PC-3 (cell line): Measurements from ENCODE around the gene LHX4. TPM values are rescaled to one million over a fixed set of nuclear protein-coding genes. Genes with fewer than 3 reads are reported as not detected.

ENCODE experiments used
- ATAC-seq: fragments of 200-7000 bp; cut with Tn5 transposase; 2 replicates; pipeline ENCODE4 v1.9.1; 2020; ENCODE audit warnings: mild to moderate bottlenecking, moderate library complexity
- BruUV-seq: library from RNA; stranded (reverse); fragments of 400-500 nt; replicated peaks from 2 replicates; lab custom pipeline; 2021; lab: Mats Ljungman, UMichigan
- CTCF ChIA-PET: fragments of 300-600 bp; sonication (Branson Sonifier 250); formaldehyde crosslinking; loops from one replicate; lab custom pipeline; 2022; ENCODE audit warnings: antibody characterized with exemption; lab: Charles Lee
- POLR2A ChIA-PET: fragments of 300-600 bp; sonication (Branson Sonifier 250); formaldehyde crosslinking; loops from one replicate; lab custom pipeline; 2022; ENCODE audit warnings: antibody characterized with exemption; ENCODE audit not compliant: unreplicated experiment; lab: Charles Lee
- DNase-seq: peaks from one replicate; pipeline ENCODE4 v3.0.0-alpha.2; 2015
- H2AFZ ChIP-seq: fragments of 300-600 bp; sonication (generic); 2 replicates; pipeline ENCODE4 v1.6.0; 2016; ENCODE audit warnings: antibody characterized with exemption, low read length
- H3F3A ChIP-seq: fragments of 300-600 bp; sonication (generic); one replicate; pipeline ENCODE4 v1.6.0; 2017; ENCODE audit warnings: antibody characterized with exemption, low read length, control low read depth, mild to moderate bottlenecking; ENCODE audit not compliant: unreplicated experiment
- H3K27ac ChIP-seq: fragments of 300-600 bp; sonication (generic); 2 replicates; pipeline ENCODE4 v1.5.1; 2016; ENCODE audit warnings: mild to moderate bottlenecking, low read length
- H3K27me3 ChIP-seq: fragments of 300-600 bp; sonication (generic); 2 replicates; pipeline ENCODE4 v1.6.1; 2016; ENCODE audit warnings: low read length, mixed read lengths
- H3K36me3 ChIP-seq: fragments of 300-600 bp; sonication (generic); 2 replicates; pipeline ENCODE4 v1.6.1; 2016; ENCODE audit warnings: low read depth, mixed run types, low read length, mixed read lengths
- H3K4me1 ChIP-seq: fragments of 300-600 bp; sonication (generic); 2 replicates; pipeline ENCODE4 v1.5.1; 2016; ENCODE audit warnings: low read length; ENCODE audit not compliant: insufficient read depth
- H3K4me2 ChIP-seq: fragments of 300-600 bp; sonication (generic); 2 replicates; pipeline ENCODE4 v1.6.0; 2016; ENCODE audit warnings: low read length
- H3K4me3 ChIP-seq: fragments of 300-600 bp; sonication (generic); 2 replicates; pipeline ENCODE4 v1.5.1; 2016; ENCODE audit warnings: mild to moderate bottlenecking, low read length, mixed read lengths
- H3K79me2 ChIP-seq: fragments of 300-600 bp; sonication (generic); 2 replicates; pipeline ENCODE4 v1.6.1; 2017; ENCODE audit warnings: low read length, mixed read lengths
- H3K9ac ChIP-seq: fragments of 300-600 bp; sonication (generic); 2 replicates; pipeline ENCODE4 v1.6.0; 2016; ENCODE audit warnings: mild to moderate bottlenecking, low read length
- H3K9me2 ChIP-seq: fragments of 300-600 bp; sonication (generic); replicated peaks from 2 replicates; pipeline ENCODE4 v1.6.1; 2016; ENCODE audit warnings: mixed run types, low read length, mixed read lengths
- H3K9me3 ChIP-seq: fragments of 300-600 bp; sonication (generic); 2 replicates; pipeline ENCODE4 v1.6.1; 2016; ENCODE audit warnings: low read length, mixed read lengths
- H4K20me1 ChIP-seq: fragments of 300-600 bp; sonication (generic); 2 replicates; pipeline ENCODE4 v1.6.1; 2016; ENCODE audit warnings: low read length, mixed read lengths
- CTCF ChIP-seq: fragments of 300-600 bp; sonication (generic); conservative IDR thresholded peaks from 2 replicates; pipeline ENCODE4 v1.5.1; 2017; ENCODE audit warnings: antibody characterized with exemption, low read depth, mild to moderate bottlenecking, low read length
- EZH2 ChIP-seq: fragments of 300-600 bp; sonication (generic); IDR thresholded peaks from one replicate; pipeline ENCODE4 v1.6.1; 2017; ENCODE audit warnings: antibody characterized with exemption, mild to moderate bottlenecking, low read length; ENCODE audit not compliant: unreplicated experiment
- EZH2phosphoT487 ChIP-seq: fragments of 300-600 bp; sonication (generic); IDR thresholded peaks from 2 replicates; pipeline ENCODE4 v1.6.1; 2018; ENCODE audit warnings: mild to moderate bottlenecking, antibody characterized with exemption, low read length, borderline replicate concordance
- intact Hi-C: fragments of 100-400 bp; cut with micrococcal nuclease; formaldehyde crosslinking; loops from 2 replicates; pipeline ENCODE4 v1.9.0; 2023
- total RNA-seq: library from RNA; depleted of rRNA; stranded (reverse); fragments of >200 nt; gene quantifications from 2 replicates; pipeline ENCODE4 v1.2.3, GENCODE V29; 2014; rRNA removed

Gene LHX4
- total RNA-seq, 1 experiment from 2014 or later: 0.04 TPM

GRCh38 chr1:180327089-180327488 lies 97.0 kb downstream of the LHX4 start:
- Histone ChIP-seq H3K4me2 (no peak overlapping the region), H3K27ac (no peak overlapping the region), H3K79me2 (no peaks in the 10 kb centered on the region), H3K27me3 (no peaks in the 10 kb centered on the region), H3K9me2 (no peaks in the 10 kb centered on the region), H4K20me1 (no peaks in the 10 kb centered on the region; the same call in 1 of the 2 replicates), H3K4me3 (no peak overlapping the region), H3K4me1 (no peaks in the 10 kb centered on the region), H3K9ac (no peak overlapping the region), H3K36me3 (no peaks in the 10 kb centered on the region), H3K9me3 (no peaks in the 10 kb centered on the region), H3F3A (no peaks in the 10 kb centered on the region), H2AFZ (no peak overlapping the region)
- intact Hi-C loops: no loop called here
- CTCF ChIA-PET: no interaction called here
- BruUV-seq: no TSS peak
- DNase-seq (no peak), ATAC-seq (no peak)
- TF ChIP-seq EZH2phosphoT487 (no peak), EZH2 (no peak), CTCF (no peak)
- POLR2A ChIA-PET: no interaction called here

Other genes starting within 250 kb of the LHX4 start
- 192 and 237 TPM in 2 replicates for gene QSOX1, start 75.4 kb upstream of the LHX4 start, total RNA-seq